H1 (cell line): ENCODE results near the gene TMPRSS13.

Source experiments
- BRCA1 ChIP-seq: IDR thresholded peaks from 2 replicates; pipeline ENCODE4 v1.6.1; 2012; ENCODE audit warnings: low read depth, low read length, improper control_type of control experiment
- CTCF ChIP-seq, 3 experiments: IDR thresholded peaks; 1 replicate in 2 of 3; 2 replicates in 1 of 3; pipeline versions ENCODE4 v1.5.1 to v1.6.1; 2011; ENCODE audit warnings: low read length in 3 of 3, mild to moderate bottlenecking in 3 of 3, inconsistent platforms in 2 of 3, low read depth in 1 of 3, moderate library complexity in 1 of 3; ENCODE audit not compliant: insufficient read depth in 1 of 3; ENCODE audit errors: control extremely low read depth in 1 of 3
- MAFK ChIP-seq: IDR thresholded peaks from 2 replicates; pipeline ENCODE4 v1.6.1; 2012; ENCODE audit warnings: low read depth, mild to moderate bottlenecking, improper control_type of control experiment, low read length
- NANOG ChIP-seq: IDR thresholded peaks from 2 replicates; pipeline ENCODE4 v1.6.1; 2011; ENCODE audit warnings: low read length, low read depth, mild to moderate bottlenecking, inconsistent platforms; ENCODE audit not compliant: insufficient read depth, poor library complexity, severe bottlenecking
- POLR2A ChIP-seq, 2 experiments: IDR thresholded peaks; 1 replicate in 1 of 2; 2 replicates in 1 of 2; pipeline ENCODE4 v1.6.1; 2011; ENCODE audit warnings: low read depth in 2 of 2, low read length in 2 of 2, mild to moderate bottlenecking in 2 of 2; ENCODE audit errors: control extremely low read depth in 1 of 2
- POLR2AphosphoS5 ChIP-seq: IDR thresholded peaks from 2 replicates; pipeline ENCODE4 v1.6.1; 2011; ENCODE audit warnings: low read depth, low read length
- YY1 ChIP-seq: IDR thresholded peaks from 2 replicates; pipeline ENCODE4 v1.6.1; 2011; ENCODE audit warnings: low read depth, mild to moderate bottlenecking, low read length
- TF ChIP-seq, protein P1 (sequence below): fragments of 300-600 bp; sonication (generic); IDR thresholded peaks from 2 replicates; pipeline ENCODE4 v1.7.1; 2012; ENCODE audit warnings: low read length, moderate library complexity, mild to moderate bottlenecking, inconsistent platforms; ENCODE audit not compliant: insufficient replicate concordance

GRCh38 chr11:117905524-117905923, 23.7 kb downstream of the TMPRSS13 start:
- TF ChIP-seq CTCF (IDR thresholded peaks at IDR 0.05; ENCODE audit: control extremely low read depth in 1 of 3, insufficient read depth in 1 of 3, low read depth in 1 of 3, low read length in 3 of 3) (no peak), YY1 (no peak), POLR2AphosphoS5 (no peak), NANOG (no peak), POLR2A (IDR thresholded peaks at IDR 0.05; ENCODE audit: control extremely low read depth in 1 of 2, low read depth in 2 of 2, low read length in 2 of 2) (no peak), BRCA1 (no peak), MAFK (no peak)
- TF ChIP-seq, protein P1, sequence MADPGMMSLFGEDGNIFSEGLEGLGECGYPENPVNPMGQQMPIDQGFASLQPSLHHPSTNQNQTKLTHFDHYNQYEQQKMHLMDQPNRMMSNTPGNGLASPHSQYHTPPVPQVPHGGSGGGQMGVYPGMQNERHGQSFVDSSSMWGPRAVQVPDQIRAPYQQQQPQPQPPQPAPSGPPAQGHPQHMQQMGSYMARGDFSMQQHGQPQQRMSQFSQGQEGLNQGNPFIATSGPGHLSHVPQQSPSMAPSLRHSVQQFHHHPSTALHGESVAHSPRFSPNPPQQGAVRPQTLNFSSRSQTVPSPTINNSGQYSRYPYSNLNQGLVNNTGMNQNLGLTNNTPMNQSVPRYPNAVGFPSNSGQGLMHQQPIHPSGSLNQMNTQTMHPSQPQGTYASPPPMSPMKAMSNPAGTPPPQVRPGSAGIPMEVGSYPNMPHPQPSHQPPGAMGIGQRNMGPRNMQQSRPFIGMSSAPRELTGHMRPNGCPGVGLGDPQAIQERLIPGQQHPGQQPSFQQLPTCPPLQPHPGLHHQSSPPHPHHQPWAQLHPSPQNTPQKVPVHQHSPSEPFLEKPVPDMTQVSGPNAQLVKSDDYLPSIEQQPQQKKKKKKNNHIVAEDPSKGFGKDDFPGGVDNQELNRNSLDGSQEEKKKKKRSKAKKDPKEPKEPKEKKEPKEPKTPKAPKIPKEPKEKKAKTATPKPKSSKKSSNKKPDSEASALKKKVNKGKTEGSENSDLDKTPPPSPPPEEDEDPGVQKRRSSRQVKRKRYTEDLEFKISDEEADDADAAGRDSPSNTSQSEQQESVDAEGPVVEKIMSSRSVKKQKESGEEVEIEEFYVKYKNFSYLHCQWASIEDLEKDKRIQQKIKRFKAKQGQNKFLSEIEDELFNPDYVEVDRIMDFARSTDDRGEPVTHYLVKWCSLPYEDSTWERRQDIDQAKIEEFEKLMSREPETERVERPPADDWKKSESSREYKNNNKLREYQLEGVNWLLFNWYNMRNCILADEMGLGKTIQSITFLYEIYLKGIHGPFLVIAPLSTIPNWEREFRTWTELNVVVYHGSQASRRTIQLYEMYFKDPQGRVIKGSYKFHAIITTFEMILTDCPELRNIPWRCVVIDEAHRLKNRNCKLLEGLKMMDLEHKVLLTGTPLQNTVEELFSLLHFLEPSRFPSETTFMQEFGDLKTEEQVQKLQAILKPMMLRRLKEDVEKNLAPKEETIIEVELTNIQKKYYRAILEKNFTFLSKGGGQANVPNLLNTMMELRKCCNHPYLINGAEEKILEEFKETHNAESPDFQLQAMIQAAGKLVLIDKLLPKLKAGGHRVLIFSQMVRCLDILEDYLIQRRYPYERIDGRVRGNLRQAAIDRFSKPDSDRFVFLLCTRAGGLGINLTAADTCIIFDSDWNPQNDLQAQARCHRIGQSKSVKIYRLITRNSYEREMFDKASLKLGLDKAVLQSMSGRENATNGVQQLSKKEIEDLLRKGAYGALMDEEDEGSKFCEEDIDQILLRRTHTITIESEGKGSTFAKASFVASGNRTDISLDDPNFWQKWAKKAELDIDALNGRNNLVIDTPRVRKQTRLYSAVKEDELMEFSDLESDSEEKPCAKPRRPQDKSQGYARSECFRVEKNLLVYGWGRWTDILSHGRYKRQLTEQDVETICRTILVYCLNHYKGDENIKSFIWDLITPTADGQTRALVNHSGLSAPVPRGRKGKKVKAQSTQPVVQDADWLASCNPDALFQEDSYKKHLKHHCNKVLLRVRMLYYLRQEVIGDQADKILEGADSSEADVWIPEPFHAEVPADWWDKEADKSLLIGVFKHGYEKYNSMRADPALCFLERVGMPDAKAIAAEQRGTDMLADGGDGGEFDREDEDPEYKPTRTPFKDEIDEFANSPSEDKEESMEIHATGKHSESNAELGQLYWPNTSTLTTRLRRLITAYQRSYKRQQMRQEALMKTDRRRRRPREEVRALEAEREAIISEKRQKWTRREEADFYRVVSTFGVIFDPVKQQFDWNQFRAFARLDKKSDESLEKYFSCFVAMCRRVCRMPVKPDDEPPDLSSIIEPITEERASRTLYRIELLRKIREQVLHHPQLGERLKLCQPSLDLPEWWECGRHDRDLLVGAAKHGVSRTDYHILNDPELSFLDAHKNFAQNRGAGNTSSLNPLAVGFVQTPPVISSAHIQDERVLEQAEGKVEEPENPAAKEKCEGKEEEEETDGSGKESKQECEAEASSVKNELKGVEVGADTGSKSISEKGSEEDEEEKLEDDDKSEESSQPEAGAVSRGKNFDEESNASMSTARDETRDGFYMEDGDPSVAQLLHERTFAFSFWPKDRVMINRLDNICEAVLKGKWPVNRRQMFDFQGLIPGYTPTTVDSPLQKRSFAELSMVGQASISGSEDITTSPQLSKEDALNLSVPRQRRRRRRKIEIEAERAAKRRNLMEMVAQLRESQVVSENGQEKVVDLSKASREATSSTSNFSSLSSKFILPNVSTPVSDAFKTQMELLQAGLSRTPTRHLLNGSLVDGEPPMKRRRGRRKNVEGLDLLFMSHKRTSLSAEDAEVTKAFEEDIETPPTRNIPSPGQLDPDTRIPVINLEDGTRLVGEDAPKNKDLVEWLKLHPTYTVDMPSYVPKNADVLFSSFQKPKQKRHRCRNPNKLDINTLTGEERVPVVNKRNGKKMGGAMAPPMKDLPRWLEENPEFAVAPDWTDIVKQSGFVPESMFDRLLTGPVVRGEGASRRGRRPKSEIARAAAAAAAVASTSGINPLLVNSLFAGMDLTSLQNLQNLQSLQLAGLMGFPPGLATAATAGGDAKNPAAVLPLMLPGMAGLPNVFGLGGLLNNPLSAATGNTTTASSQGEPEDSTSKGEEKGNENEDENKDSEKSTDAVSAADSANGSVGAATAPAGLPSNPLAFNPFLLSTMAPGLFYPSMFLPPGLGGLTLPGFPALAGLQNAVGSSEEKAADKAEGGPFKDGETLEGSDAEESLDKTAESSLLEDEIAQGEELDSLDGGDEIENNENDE: no peak
